ENCODE data around the gene KDM6B. TPM values are rescaled to one million over a fixed set of nuclear protein-coding genes. Genes with fewer than 3 reads are reported as not detected.

The KDM6B gene
- total and polyA plus RNA-seq, 5 experiments from 2014 or later: 0.28 to 113 (median 1.2) TPM

- no peaks in the 10 kb centered on the region for H3K36me3 Mint-ChIP-seq
- H3K27ac Mint-ChIP-seq: peak overlapping the region in 1 of 10 donors; percentile 32
- H3K9me3 Mint-ChIP-seq: no peaks in the 10 kb centered on the region
- POLR2A ChIA-PET: interaction anchor here (0.6 to 2.0 kb wide), 5 partner anchors 9 to 32 kb away, joined by 3 to 8 read pairs (median 4); partner anchors contain the start of genes KDM6B and NAA38
- peaks cover 0 to 5% (median 0%) of the 10 kb centered on the region in 5 donors for H3K27me3 Mint-ChIP-seq
- DNase-seq: no peak
- ATAC-seq: no peak
- H3K4me1 Mint-ChIP-seq: peaks cover 0 to 5% (median 1%) of the 10 kb centered on the region in 4 donors
- no peak overlapping the region for H3K4me3 Mint-ChIP-seq
Measured at GRCh38 chr17:7825206-7825990, 8.6 kb upstream of the KDM6B start.

- H3K9me3 Mint-ChIP-seq: no peaks in the 10 kb centered on the region
- H3K4me3 Mint-ChIP-seq: no peak overlapping the region
- peaks cover 0 to 6% (median 0%) of the 10 kb centered on the region in 5 donors for H3K27me3 Mint-ChIP-seq
- peaks cover 9 to 14% (median 12%) of the 10 kb centered on the region in 4 donors for H3K4me1 Mint-ChIP-seq
- H3K27ac Mint-ChIP-seq: peak overlapping the region in 1 of 10 donors; percentile 21
- POLR2A ChIA-PET: interaction anchor here (0.6 kb wide), 1 partner anchor 88 kb away, joined by 3 read pairs; no protein-coding TSS in a partner anchor
- ATAC-seq (no peak), DNase-seq (no peak)
- H3K36me3 Mint-ChIP-seq: no peaks in the 10 kb centered on the region
Measured at GRCh38 chr17:7830616-7831015, 3.4 kb upstream of the KDM6B start.

- Mint-ChIP-seq H3K36me3 (no peaks in the 10 kb centered on the region), H3K4me1 (peaks cover 11 to 17% (median 15%) of the 10 kb centered on the region in 4 donors), H3K27ac (peak overlapping the region in 1 of 10 donors; percentile 21), H3K4me3 (no peak overlapping the region), H3K9me3 (no peaks in the 10 kb centered on the region), H3K27me3 (peaks cover 0 to 6% (median 0%) of the 10 kb centered on the region in 5 donors)
- POLR2A ChIA-PET: interaction anchor here (0.6 to 6.8 kb wide), 3 partner anchors 14 to 102 kb away, joined by 3 to 116 read pairs (median 3); no protein-coding TSS in a partner anchor
- ATAC-seq: no peak
- DNase-seq: no peak
Measured at GRCh38 chr17:7831233-7831632, 2.8 kb upstream of the KDM6B start.

GRCh38 chr17:7832431-7832830 lies 1.6 kb upstream of the KDM6B start:
- Mint-ChIP-seq H3K36me3 (no peaks in the 10 kb centered on the region), H3K27me3 (peaks cover 0 to 6% (median 0%) of the 10 kb centered on the region in 5 donors), H3K9me3 (no peaks in the 10 kb centered on the region), H3K4me3 (peak overlapping the region in 5 of 10 donors; percentile 4 to 98 (median 64)), H3K4me1 (peaks cover 21 to 29% (median 26%) of the 10 kb centered on the region in 4 donors), H3K27ac (peak overlapping the region in 4 of 10 donors; percentile 25 to 71 (median 50))
- ATAC-seq (no peak), DNase-seq (peak in 1 of 10 donors; percentile 58)
- POLR2A ChIA-PET: interaction anchor here (1.0 to 6.8 kb wide), 5 partner anchors 12 to 787 kb away, joined by 3 to 116 read pairs (median 17); no protein-coding TSS in a partner anchor

- peak overlapping the region; percentile 92 to 99 (median 98) for H3K4me3 Mint-ChIP-seq
- no peaks in the 10 kb centered on the region for H3K36me3 Mint-ChIP-seq
- DNase-seq (peak in 1 of 10 donors; percentile 68), ATAC-seq (no peak)
- POLR2A ChIA-PET: interaction anchor here (0.6 to 6.8 kb wide), 12 partner anchors 12 to 788 kb away, joined by 3 to 116 read pairs (median 7); partner anchors contain the start of genes CNTROB, CYB5D1, NAA38 and RNF227
- no peaks in the 10 kb centered on the region for H3K9me3 Mint-ChIP-seq
- H3K4me1 Mint-ChIP-seq: peaks cover 25 to 35% (median 29%) of the 10 kb centered on the region in 4 donors
- H3K27ac Mint-ChIP-seq: peak overlapping the region; percentile 89 to 100 (median 98)
- H3K27me3 Mint-ChIP-seq: peaks cover 0 to 4% (median 0%) of the 10 kb centered on the region in 5 donors
Measured at GRCh38 chr17:7833011-7833794, 814 bp upstream of the KDM6B start.

GRCh38 chr17:7834542-7834956 lies 532 bp downstream of the KDM6B start:
- Mint-ChIP-seq H3K4me3 (peak overlapping the region; percentile 96 to 99 (median 98)), H3K36me3 (peaks cover 0 to 3% (median 0%) of the 10 kb centered on the region in 3 donors), H3K4me1 (peaks cover 38 to 49% (median 41%) of the 10 kb centered on the region in 4 donors), H3K9me3 (no peaks in the 10 kb centered on the region), H3K27me3 (peaks cover 0 to 2% (median 0%) of the 10 kb centered on the region in 5 donors), H3K27ac (peak overlapping the region; percentile 95 to 100 (median 100))
- ATAC-seq (peak; percentile 1 to 8), DNase-seq (peak in 5 of 10 donors; percentile 50 to 82 (median 70))
- POLR2A ChIA-PET: interaction anchor here (0.6 to 6.8 kb wide), 24 partner anchors 9 to 413 kb away, joined by 3 to 116 read pairs (median 6); partner anchors contain the start of genes ATP1B2, CNTROB, CTC1 and CYB5D1

GRCh38 chr17:7834957-7835813 lies 1.2 kb downstream of the KDM6B start:
- POLR2A ChIA-PET: interaction anchor here (0.6 to 6.8 kb wide), 27 partner anchors 9 to 415 kb away, joined by 3 to 116 read pairs (median 5); partner anchors contain the start of genes ATP1B2, CNTROB, CTC1 and CYB5D1
- Mint-ChIP-seq H3K4me1 (peaks cover 44 to 55% (median 47%) of the 10 kb centered on the region in 4 donors), H3K4me3 (peak overlapping the region; percentile 96 to 99 (median 98)), H3K36me3 (peaks cover 0 to 7% (median 0%) of the 10 kb centered on the region in 3 donors), H3K9me3 (no peaks in the 10 kb centered on the region), H3K27ac (peak overlapping the region; percentile 95 to 100 (median 100)), H3K27me3 (peaks cover 0 to 2% (median 0%) of the 10 kb centered on the region in 5 donors)
- ATAC-seq: peak; percentile 54 to 64
- peak; percentile 77 to 97 (median 95) for DNase-seq

- Mint-ChIP-seq H3K4me1 (peaks cover 50 to 63% (median 55%) of the 10 kb centered on the region in 4 donors), H3K4me3 (peak overlapping the region; percentile 87 to 99 (median 94)), H3K9me3 (no peaks in the 10 kb centered on the region), H3K27ac (peak overlapping the region; percentile 87 to 100 (median 98)), H3K36me3 (peaks cover 0 to 12% (median 0%) of the 10 kb centered on the region in 3 donors), H3K27me3 (peaks cover 0 to 2% (median 0%) of the 10 kb centered on the region in 5 donors)
- DNase-seq: peak in 4 of 10 donors; percentile 51 to 65 (median 57)
- peak; percentile 7 to 13 for ATAC-seq
- POLR2A ChIA-PET: interaction anchor here (0.8 to 6.8 kb wide), 15 partner anchors 9 to 412 kb away, joined by 3 to 116 read pairs (median 8); partner anchors contain the start of genes CNTROB, CTC1, CYB5D1 and NAA38
Measured at GRCh38 chr17:7835814-7836595, 2.0 kb downstream of the KDM6B start.

GRCh38 chr17:7836596-7837407 lies 2.8 kb downstream of the KDM6B start:
- Mint-ChIP-seq H3K9me3 (no peaks in the 10 kb centered on the region), H3K27ac (peak overlapping the region; percentile 87 to 100 (median 98)), H3K27me3 (peaks cover 0 to 4% (median 0%) of the 10 kb centered on the region in 5 donors), H3K4me1 (peaks cover 55 to 71% (median 60%) of the 10 kb centered on the region in 4 donors), H3K4me3 (peak overlapping the region; percentile 87 to 99 (median 94)), H3K36me3 (peaks cover 0 to 14% (median 0%) of the 10 kb centered on the region in 3 donors)
- ATAC-seq (no peak), DNase-seq (peak in 9 of 10 donors; percentile 46 to 78 (median 63))
- POLR2A ChIA-PET: interaction anchor here (0.6 to 6.8 kb wide), 11 partner anchors 8 to 397 kb away, joined by 3 to 116 read pairs (median 5); partner anchors contain the start of genes CYB5D1, NAA38, RNF227 and TMEM88
